HG03139 (cell line): ENCODE results near the gene VAC14.

Source experiments
- ATAC-seq: cut with Tn5 transposase; IDR thresholded peaks from one replicate; pipeline ENCODE4 v1.9.1; 2021; ENCODE audit not compliant: unreplicated experiment

The VAC14 gene

DNA sequence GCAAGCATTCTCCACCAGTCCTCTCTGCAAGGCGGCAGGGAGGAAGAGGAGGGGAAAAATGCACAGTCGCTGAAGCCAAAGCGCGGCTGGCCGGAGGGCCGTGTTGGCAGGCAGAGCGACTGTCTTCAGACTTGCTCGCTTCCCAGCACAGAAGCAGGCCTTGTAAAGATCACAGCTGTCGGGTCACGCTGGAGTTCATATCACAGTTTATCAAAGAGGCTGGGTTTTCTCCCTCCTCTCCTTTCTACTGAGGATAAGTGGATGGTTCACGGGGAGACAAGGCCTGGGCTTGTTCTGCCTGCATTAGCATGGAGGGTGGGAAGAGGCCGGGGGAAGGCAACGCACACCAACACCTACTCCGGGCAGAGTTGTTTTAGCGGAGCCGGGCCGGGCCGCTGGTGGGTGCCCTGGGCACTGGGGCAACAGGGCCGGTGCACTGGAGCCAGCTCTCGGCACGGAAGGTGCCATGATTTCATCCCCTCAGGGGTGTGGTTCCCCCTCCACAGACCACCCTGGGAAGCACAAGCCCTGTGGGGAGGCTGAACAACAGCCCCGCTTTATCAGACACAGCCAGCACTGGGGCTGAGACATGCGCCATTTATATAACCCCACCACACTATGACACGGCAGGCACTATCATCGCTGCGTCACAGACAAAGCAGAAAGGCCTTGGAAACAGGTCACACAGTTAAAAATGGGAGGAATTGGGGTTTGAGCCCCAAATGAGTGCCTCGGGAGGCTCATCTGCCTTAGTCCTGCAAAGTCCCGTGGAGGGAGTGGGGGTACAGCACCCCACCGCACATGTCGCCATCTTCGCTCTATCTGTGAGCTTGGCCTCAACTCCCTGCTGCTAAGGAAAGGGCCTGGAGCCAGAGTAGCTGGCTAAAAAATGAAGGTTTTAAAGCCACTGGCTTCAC is 74.8 kb downstream of the VAC14 start:
- ATAC-seq, result no peak

DNA sequence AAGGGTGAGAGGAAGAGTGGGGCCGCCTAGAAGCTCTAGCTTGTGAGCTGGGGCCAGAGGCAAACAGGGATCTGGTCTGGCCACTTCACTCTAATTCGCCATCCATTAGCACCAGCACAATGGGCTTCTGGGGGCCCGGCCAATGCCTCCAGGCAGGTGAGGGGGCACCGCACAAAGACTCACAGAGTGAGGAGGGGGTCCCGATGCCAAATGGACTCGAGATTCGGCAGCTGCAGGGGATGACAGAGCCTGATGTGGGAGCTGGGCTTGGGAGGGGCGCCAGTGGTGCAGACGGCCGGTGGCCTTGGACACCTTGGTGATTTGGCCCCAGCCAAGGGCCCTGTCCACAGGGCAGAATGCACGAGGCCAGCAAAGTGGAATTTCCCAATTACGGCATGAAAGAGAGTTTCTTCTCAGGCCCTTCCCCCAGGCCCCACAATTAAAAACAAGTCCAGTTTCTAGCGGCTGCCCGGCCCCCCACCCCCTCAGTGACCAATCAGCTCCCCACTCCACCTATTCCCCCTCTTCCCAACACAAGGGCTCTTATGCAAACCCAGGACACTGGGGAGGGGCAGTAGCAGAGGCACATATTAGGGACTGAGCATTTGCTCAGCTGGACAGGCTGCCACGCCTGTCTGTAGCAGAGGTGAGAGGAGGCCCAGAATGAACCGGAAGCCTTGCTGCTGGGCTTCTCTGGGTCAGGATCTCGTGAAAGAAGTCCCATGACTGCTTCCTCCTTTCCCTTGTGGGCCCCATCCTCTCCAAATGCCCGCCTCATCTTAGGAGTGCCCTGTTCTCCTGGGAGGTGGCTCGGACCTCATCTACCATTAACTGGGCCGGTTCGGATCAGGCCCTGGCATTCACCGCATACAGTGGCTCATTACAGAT is 75.7 kb downstream of the VAC14 start:
- ATAC-seq, result no peak

DNA sequence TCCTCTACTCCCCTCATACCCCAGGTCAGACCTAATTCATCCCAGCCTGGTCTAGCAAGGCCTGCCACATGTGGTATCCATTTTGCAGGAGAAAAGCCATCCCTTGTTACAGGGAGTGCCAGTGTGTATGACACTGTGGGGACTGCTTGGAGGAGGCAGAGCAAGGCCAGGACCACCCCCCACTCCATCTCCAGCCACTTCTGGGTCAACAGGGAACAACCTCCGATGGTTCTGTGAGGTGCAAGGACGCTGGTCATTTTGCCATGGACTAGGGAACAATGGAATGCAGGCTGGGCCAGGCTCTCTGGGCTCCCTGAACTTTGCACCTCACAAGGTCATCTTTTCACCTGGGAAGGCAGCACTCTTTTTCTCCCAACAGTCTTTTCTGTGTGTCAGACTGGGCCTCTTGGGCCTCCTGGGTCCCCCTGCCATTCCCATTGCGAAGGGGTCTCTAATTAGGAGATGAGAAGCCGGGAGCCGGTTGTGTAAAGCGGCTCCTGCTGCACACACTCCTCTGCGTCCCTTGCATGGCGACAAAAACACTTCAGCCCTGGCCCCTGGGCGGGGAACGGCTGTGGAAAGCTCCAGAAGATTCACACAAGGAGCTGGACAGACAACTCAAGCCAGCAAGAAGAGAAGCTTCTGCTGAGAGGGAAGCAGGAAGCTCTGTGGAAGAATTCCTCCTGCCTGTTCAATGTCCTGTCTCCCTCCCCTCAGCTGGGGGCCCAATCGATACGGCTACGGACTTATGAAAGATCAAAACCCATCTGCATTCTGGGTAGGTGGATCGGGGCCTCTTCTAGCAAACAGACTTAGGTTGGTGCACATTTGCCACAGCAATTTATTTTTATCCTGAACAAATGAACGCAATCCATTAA is 76.6 kb downstream of the VAC14 start:
- no peak for ATAC-seq

DNA sequence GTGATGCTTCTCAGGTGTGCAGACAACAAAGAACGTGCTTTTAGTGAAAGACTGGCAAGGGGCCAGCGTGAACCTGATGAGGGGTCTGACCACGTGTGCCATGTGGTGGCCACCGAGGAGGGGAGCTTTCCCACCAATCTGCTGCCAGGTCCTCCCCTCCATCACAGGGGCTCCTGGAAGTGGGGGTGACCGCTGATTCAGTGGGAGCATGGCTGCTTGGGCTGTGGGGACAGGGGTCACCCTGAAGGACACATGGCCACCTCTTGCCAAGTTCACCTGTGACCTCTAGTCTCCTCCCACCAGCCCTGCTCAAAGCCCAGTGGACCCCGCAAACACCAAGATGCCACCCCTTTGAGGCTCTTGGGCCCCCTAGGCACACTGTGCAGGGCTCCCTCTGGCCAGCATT is 77.2 kb downstream of the VAC14 start:
- no peak for ATAC-seq

DNA sequence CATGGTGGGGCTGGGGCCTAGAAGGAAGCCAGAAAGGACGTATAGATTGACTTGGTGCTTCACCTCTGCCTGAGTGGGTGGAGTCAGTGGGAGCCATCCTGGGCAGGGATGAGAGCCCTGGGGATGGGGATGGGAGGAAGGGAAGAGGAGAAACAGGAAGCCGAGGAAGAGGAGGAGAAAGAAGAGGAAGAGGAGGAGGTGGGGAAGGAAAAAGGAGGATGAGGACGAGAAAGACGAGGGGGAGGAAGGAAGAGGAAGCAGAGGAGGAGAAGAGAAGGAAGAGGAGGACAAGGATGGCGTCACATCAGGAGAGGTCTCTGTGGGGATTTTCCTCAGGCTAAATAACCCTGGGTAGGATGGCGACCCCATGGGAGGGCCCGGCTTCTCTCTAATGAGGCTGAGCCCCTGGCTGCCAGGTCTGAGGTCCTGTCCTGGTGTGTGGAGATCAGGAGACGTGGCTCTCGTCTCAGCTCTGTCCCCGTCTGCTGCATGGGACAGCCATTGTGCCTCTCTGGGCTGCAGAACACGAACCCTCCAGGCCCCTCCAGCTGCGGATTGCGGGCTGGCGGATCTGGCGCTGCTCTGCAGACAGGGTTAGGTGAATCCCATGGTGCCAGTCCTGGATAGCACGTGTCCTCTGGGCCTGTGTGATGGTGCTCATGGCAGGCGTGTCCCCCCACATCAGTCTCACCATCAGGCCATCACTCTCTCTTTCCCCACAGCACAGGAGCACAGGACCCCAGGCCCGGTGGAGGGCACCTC is 79.6 kb downstream of the VAC14 start:
- ATAC-seq, result no peak

DNA sequence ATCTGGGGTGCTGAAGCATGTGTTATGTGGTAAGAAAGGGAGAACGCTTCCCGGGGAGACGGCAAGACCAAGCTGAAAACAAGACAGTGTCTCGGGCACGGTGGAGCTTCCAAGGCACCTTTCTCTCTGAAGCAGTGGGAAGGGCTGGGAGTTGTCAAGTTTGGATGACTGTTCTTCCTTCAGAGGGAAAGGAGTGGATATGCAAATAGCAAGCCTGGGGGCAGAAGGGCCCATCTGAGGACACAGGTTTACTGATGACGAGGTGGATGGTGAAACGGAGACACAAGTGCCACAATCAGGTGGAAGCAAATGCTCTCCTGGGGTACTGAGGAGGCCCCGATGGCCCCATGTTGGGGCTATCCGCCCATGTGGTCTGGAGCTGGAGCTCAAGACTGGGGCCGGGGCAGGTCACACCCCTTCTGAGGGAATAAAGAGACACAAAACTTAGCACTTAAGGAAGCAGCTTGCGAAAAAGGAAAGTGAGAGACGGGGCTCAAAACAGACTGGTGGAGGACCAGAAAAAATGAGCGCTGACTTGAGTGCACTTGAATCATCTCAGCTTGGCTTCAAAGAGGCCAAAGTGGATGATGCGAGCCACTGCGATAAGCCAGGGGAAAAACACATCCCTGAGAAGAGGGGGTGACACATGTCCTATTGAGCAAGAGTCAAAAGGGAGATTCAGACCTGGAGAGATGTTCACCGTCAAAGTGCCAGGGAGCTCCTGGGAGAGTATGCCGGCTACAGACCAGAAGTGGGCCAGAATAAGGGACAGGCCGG is 80.3 kb downstream of the VAC14 start:
- ATAC-seq, result no peak

DNA sequence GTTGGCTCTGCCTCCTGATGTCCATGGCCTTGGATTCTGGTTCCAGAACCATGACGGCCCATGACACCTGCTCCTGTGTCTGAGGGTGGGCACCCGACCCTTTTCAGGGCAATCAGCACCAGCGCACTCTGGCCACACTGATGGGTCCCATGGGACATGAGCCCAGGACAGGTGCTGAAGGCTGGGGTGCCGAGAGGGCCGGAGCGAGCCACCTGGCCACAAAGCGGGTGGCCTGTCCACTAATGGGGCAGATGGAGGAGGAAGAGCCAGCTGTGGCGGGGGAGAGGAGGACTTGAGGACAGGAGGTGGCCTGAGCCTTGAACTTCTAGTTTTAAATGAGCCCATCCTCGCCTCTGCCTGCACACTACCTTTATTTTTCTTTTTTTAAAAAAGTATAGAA is 83.9 kb downstream of the VAC14 start:
- no peak for ATAC-seq

DNA sequence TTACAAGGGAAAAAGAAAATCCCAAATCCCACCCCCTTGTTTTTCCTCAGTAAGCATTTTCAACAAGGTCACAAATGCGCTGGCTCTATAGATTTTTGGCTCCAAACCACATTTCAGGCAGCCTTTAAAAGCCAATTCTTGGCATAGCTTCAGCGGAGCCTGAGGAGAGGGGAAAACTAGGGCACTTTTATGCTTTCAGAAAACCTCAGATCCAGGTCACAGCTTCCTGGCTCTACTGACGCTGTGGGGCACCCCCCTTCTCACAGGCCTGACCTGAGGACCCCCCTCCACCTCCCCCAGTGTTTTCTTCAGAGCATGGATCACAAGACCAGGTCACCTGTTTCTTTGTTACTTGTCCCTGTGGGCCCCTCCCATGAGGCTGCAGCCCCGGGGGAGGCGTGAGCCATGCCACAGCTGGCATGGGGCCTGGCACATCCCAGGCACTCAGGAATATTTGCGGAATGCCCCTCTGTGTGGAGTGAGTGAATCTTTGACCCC is 85.0 kb downstream of the VAC14 start:
- no peak for ATAC-seq

DNA sequence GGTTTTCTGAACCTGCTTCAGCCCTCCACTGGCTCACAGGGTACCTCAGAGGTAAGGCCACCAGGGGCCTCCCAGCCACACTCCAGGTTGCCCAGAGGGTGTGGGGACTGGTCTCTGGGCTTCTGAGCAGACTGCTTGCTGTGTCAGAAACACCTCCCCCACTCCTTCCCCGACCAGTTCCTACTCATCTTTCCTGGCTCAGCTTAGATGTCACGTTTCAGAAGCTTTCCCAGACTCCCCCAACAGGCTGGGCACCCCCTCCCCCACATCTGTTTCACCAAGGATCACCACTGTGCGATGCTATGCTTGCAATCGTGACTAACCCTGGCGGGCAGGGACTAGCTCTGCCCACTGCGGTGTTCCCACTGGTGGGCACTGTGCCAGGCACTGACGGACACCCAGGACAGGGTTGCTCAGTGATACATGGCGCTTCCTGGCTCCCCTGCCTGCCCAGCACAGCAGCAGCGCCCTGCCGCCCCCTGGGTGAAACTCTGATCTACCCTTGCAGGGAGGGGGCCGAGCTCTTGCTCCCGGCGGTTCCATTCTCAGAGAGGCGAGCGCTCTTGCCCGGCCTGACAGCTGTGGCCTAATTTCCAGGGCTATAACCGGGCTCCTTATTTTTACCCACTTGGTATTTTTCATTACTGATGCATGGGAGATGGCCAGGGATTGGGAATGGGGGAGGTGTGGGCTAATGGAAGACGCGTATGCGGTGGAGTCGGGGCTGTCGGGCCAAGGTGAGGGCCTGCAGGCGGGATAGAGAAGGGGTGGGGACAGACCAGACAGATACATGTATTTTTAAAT is 85.7 kb downstream of the VAC14 start:
- ATAC-seq, result no peak

DNA sequence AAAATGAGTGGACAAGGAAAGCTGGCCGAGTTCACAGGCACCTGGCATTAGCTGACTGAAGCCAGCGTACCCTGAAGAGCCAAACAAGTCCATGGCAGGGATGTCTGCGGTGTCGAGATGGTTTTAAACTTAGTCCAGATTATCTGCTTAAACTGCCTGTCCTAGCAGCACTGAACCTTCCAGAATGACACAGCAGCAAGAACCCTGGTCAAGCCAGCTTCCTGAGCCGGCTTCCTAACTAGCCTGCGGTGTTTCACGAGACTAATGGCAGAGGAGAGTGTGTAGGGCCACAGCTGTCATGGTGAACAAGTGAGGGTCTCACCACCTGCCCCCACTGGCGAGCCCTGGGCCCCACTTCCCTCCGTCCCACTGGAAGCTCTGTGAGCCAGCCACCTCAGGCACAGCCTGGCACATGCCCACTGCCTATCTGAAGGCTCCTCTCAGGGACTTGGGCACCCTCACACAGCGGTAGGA is 86.3 kb downstream of the VAC14 start:
- ATAC-seq, result no peak

DNA sequence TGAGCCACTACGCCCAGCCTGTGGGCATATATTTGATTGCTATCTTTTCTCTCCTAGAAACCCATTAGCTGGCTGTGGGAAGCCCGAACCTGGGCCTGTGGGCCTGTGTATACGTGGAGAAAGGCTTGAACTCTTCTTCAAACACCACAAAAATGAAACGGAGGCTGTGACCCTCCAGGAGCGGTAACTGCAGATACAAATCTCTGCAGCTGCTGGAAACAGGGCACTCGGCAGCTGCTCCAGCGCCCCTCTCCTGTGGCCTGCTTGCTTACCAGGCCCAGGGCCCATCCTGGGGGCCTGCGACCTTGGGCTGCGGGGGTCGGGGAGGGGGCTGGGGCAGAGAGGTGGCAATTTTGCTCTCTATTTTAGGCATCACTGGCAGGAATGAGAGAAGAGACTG is 87.1 kb downstream of the VAC14 start:
- ATAC-seq, result no peak

DNA sequence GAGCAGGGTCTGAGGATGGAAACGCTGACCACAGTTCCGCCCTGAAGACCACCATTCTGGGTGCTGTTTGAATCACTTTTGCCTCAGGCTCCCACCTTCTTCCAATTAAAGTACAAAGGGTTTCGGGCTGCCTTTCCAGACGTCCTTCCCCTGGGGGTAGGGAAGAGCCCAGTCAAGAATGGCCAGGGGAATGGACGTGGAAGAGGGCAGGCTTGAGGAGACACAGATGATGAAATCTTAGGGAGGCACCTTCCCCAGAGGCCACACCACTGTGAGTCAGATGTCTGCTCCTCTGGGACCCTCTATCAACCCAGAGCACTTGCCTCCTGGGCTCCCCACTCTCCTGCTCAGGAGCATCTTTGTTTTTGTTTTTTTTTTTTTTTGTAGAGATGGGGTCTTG is 87.6 kb downstream of the VAC14 start:
- ATAC-seq, result no peak

DNA sequence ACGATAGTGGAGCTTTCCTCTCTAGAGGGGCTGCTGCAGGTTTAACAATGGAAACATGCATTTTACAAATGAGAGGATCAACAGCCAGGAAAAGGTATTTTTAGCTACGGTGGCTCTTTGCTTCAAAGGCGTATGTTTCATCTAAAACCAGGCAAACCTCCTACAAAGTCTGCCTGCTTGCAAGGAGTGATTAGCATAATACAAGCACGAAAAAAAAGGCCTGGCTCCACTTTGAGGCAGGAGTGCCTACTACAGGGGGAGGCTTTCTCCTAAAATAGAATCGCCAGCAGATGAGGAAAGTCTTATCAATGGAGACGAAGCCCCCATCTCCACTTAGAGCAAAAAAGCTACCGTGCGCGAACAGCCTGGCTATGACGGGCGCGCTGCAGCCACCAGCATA is 88.0 kb downstream of the VAC14 start:
- no peak for ATAC-seq

DNA sequence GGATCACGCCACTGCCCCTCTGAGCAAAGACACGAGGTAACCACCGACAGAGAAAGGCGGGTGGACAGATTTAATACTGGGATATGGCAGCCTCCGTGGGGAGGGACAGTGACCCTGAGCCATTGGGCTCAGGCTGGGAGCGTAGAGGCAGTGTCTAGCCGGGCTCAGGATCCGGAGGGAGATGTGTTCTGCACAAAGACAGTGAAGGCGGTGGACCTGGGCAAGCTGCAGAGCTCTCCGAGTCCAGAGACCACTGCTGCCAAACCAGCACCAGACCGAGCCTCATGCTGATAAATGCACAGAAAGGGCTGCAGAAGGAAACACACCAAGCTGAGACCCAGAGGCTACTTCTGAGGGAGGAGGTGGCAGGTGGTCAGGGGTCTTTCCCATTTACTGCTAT is 88.6 kb downstream of the VAC14 start:
- no peak for ATAC-seq

DNA sequence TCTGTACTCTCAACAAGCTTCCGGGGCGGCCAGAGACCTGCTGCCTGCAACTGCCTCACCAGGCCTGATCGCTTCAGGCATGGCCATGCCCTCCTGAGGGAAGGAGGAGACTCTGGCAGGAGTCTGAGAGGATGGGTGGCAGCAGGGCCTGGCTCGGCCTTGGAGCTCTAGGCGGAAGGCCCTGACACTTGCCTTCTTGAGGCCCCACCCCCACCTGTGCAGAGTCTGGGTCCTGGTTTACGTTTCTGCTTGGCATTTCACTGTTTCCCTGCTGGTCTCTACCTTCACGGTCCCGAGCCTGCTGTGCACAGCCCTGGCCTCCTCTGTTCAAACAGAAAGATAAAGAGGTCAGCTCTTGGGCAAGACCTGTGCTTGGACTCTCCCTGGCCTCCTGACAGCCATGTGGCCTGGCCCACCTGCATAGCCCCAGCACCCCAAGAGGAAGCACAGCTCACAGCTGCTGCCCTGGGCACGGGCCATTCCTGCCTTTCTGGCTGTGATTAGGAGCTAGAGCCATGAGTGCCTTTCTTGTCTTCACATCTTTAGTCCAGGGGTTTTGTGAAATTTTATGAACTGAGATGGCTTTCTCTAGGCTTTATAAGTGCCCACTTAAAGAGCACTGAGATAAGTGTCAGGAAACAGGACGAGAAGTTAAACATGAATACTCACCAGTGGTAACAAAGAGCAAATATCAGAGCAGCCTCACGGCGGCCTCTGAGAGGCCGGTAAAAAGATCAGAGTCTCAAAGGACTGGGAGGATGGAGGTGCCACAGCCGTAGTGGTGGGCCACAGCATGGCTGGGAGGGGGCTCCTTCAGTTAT is 89.5 kb downstream of the VAC14 start:
- no peak for ATAC-seq

DNA sequence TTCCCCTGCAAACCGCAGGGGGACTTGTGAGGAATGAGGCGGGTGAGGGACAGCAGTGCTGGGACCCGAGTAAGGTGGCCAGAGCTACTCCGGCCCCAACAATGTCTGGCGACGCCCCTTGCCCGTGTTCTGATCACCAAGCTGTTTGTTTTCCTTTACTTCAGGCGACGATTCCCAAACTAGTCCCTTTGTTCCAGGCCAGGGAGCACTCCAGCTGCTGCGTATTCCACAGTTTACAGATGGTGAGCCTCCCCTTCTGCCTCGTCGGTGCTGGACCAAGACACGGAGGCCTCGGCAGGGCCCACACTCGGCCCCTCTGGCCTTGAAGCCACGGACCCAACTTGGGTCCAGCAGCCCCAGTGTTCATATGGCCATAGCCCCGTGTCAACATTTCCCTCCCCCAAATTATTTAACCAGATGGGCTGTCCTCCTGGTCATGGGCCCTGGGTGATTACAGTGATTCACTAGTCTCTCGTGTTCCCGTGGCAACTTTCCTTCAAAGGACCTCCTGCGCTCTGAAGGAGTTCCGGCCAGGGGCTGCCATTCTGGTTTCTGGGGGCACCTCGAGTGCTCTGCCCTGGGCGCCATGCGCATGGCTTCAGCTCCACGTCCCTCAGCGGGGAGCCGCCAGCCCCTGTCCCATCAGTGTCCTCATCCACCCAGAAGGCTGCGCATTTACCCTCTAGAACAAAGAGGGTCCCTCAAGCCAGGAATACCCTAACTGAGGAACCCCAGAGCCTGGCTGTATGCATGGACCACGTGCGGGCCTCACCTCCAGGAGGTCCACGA is 90.3 kb downstream of the VAC14 start:
- no peak for ATAC-seq

DNA sequence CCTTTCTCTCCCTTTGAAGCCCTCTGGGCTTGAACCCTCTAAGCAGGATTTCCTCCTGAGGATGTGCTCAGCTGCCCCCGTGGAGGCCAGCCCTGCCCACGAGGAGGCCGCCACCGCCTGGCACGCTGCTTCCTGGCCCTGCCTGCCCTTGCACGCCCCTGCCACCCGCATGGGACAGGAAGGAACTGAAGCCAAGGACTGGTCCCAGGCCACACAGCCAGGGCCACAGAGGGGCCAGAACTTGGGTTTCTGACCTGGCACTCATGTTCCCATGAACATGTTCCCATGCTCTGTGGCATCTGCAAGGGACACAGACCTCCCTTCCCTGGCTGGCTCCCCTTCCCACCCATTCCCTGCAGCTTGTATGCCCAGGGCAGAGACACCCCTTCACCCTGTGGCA is 91.0 kb downstream of the VAC14 start:
- no peak for ATAC-seq
